Measurements from ENCODE around the gene ZC3H6.

GRCh38 chr2:112340475-112341267 lies 65.3 kb downstream of the ZC3H6 start:
- no peak for TF ChIP-seq ZNF709 (CRISPR knock-in tag; IDR thresholded peaks at IDR 0.05)
- TF ChIP-seq MIER3 (CRISPR knock-in tag; IDR thresholded peaks at IDR 0.05; ENCODE audit: borderline replicate concordance), result no peak
- TF ChIP-seq ARNT2 (CRISPR knock-in tag; IDR thresholded peaks at IDR 0.05; ENCODE audit: low read depth), result no peak
- TF ChIP-seq, protein P1, sequence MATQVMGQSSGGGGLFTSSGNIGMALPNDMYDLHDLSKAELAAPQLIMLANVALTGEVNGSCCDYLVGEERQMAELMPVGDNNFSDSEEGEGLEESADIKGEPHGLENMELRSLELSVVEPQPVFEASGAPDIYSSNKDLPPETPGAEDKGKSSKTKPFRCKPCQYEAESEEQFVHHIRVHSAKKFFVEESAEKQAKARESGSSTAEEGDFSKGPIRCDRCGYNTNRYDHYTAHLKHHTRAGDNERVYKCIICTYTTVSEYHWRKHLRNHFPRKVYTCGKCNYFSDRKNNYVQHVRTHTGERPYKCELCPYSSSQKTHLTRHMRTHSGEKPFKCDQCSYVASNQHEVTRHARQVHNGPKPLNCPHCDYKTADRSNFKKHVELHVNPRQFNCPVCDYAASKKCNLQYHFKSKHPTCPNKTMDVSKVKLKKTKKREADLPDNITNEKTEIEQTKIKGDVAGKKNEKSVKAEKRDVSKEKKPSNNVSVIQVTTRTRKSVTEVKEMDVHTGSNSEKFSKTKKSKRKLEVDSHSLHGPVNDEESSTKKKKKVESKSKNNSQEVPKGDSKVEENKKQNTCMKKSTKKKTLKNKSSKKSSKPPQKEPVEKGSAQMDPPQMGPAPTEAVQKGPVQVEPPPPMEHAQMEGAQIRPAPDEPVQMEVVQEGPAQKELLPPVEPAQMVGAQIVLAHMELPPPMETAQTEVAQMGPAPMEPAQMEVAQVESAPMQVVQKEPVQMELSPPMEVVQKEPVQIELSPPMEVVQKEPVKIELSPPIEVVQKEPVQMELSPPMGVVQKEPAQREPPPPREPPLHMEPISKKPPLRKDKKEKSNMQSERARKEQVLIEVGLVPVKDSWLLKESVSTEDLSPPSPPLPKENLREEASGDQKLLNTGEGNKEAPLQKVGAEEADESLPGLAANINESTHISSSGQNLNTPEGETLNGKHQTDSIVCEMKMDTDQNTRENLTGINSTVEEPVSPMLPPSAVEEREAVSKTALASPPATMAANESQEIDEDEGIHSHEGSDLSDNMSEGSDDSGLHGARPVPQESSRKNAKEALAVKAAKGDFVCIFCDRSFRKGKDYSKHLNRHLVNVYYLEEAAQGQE (IDR thresholded peaks at IDR 0.05; ENCODE audit: borderline replicate concordance in 1 of 2, low read depth in 1 of 2, low read length in 2 of 2), result no peak
- TF ChIP-seq SMARCE1 (IDR thresholded peaks at IDR 0.05; ENCODE audit: borderline replicate concordance), result no peak
- TF ChIP-seq ZNF788 (CRISPR knock-in tag; IDR thresholded peaks at IDR 0.05; ENCODE audit: borderline replicate concordance), result no peak
- TF ChIP-seq ETV6 (CRISPR knock-in tag; conservative IDR thresholded peaks at IDR 0.05), result no peak
- no peak for TF ChIP-seq PRDM10 (CRISPR knock-in tag; IDR thresholded peaks at IDR 0.05; ENCODE audit: low read depth)
- no peak for TF ChIP-seq UBTF (CRISPR knock-in tag; IDR thresholded peaks at IDR 0.05)
- TF ChIP-seq, protein P2, sequence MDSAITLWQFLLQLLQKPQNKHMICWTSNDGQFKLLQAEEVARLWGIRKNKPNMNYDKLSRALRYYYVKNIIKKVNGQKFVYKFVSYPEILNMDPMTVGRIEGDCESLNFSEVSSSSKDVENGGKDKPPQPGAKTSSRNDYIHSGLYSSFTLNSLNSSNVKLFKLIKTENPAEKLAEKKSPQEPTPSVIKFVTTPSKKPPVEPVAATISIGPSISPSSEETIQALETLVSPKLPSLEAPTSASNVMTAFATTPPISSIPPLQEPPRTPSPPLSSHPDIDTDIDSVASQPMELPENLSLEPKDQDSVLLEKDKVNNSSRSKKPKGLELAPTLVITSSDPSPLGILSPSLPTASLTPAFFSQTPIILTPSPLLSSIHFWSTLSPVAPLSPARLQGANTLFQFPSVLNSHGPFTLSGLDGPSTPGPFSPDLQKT (CRISPR knock-in tag; IDR thresholded peaks at IDR 0.05; ENCODE audit: borderline replicate concordance), result no peak
- TF ChIP-seq KDM1A (CRISPR knock-in tag; IDR thresholded peaks at IDR 0.05), result no peak
- no peak for TF ChIP-seq SNAPC2 (CRISPR knock-in tag; IDR thresholded peaks at IDR 0.05)
- TF ChIP-seq EP300 (IDR thresholded peaks at IDR 0.05; ENCODE audit: low read depth in 2 of 2, low read length in 2 of 2), result no peak
- TF ChIP-seq EP300 (CRISPR knock-in tag; IDR thresholded peaks at IDR 0.05; ENCODE audit: borderline replicate concordance), result no peak
